K562 (cell line): ENCODE measurements around the gene SLC4A9. TPM values are rescaled to one million over a fixed set of nuclear protein-coding genes. Genes with fewer than 3 reads are reported as not detected.

ENCODE experiments used
- CTBP1 ChIP-seq: fragments of 450-650 bp; IDR thresholded peaks from 2 replicates; pipeline ENCODE4 v1.6.1; 2016; ENCODE audit warnings: borderline replicate concordance
- CXXC5 ChIP-seq: fragments of 250-450 bp; sonication (Bioruptor Pico); IDR thresholded peaks from 2 replicates; pipeline ENCODE4 v1.8.0; 2022; ENCODE audit warnings: inconsistent platforms, mild to moderate bottlenecking, moderate library complexity
- DMBX1 ChIP-seq: fragments of 250-450 bp; sonication (Bioruptor Pico); IDR thresholded peaks from 2 replicates; pipeline ENCODE4 v1.8.0; 2022; ENCODE audit warnings: inconsistent platforms, mild to moderate bottlenecking, moderate library complexity, borderline replicate concordance
- HNRNPH1 ChIP-seq: fragments of 200-400 bp; formaldehyde crosslinking; optimal IDR thresholded peaks from 2 replicates; pipeline ENCODE3; 2017; ENCODE audit warnings: low read depth, mild to moderate bottlenecking, low read length, moderate library complexity
- KAT2B ChIP-seq: IDR thresholded peaks from one replicate; pipeline ENCODE4 v1.6.1; 2012; ENCODE audit warnings: low read depth, mild to moderate bottlenecking, control low read depth, inconsistent platforms, low read length, moderate library complexity
- PCBP1 ChIP-seq: fragments of 200-400 bp; formaldehyde crosslinking; IDR thresholded peaks from 2 replicates; pipeline ENCODE4 v1.6.1; 2018; ENCODE audit warnings: mild to moderate bottlenecking, low read depth, low read length; ENCODE audit not compliant: poor library complexity, severe bottlenecking
- PHF8 ChIP-seq: fragments of 200-600 bp; sonication (generic); IDR thresholded peaks from 2 replicates; pipeline ENCODE4 v1.6.1; 2012; ENCODE audit warnings: mixed run types, mild to moderate bottlenecking, inconsistent platforms, low read length, moderate library complexity, borderline replicate concordance
- TAF9B ChIP-seq: fragments of 450-650 bp; IDR thresholded peaks from 2 replicates; pipeline ENCODE4 v1.6.1; 2018; ENCODE audit warnings: mild to moderate bottlenecking; ENCODE audit not compliant: partially characterized antibody
- ZNF384 ChIP-seq: IDR thresholded peaks from 2 replicates; pipeline ENCODE4 v1.6.1; 2012; ENCODE audit warnings: low read depth, low read length, improper control_type of control experiment
- ZNF695 ChIP-seq: fragments of 450-650 bp; formaldehyde crosslinking; IDR thresholded peaks from 2 replicates; pipeline ENCODE4 v1.4.0; 2020; ENCODE audit warnings: mild to moderate bottlenecking, moderate library complexity
- polyA plus RNA-seq, 8 experiments: library from polyadenylated mRNA; depleted of rRNA in 4 of 8; stranded (reverse) in 5 of 8; unstranded in 3 of 8; fragments of >200 nt; fragmentation: Nextera tagmentation in 2 of 8; fragmentation: Illumina TruSeq in 1 of 8; extraction: Ambion mirVana in 2 of 8; extraction: Trizol in 1 of 8; gene quantifications; 2 replicates each; pipeline versions ENCODE4 v1.2.1 to v1.2.3, GENCODE V29; 2011 to 2014; ENCODE audit warnings: inconsistent platforms in 1 of 8, missing spikeins in 1 of 8
- total RNA-seq, 7 experiments: library from RNA; depleted of rRNA in 6 of 7; stranded (reverse); fragments of >200 nt in 6 of 7; fragmentation: Illumina TruSeq in 2 of 7; extraction: Trizol in 2 of 7; gene quantifications; 2 replicates each; pipeline versions ENCODE4 v1.2.1 to v1.2.3, GENCODE V29; 2011 to 2021; ENCODE audit warnings: low replicate concordance in 1 of 7
- TF ChIP-seq, protein P1 (sequence below): sonication (generic); formaldehyde crosslinking; IDR thresholded peaks from 2 replicates; pipeline ENCODE4 v1.8.1; 2023; ENCODE audit warnings: missing genetic modification reagents, mild to moderate bottlenecking, borderline replicate concordance
- TF ChIP-seq, protein P2 (sequence below): IDR thresholded peaks from 2 replicates; pipeline ENCODE4 v1.6.1; 2011; ENCODE audit warnings: borderline replicate concordance, low read depth, mild to moderate bottlenecking, moderate library complexity, low read length; ENCODE audit not compliant: insufficient read depth, poor library complexity, severe bottlenecking
- TF ChIP-seq, protein P3 (sequence below), 2 experiments: IDR thresholded peaks in 1 of 2; conservative IDR thresholded peaks in 1 of 2; 2 replicates each; pipeline ENCODE4 v1.6.1; 2016; ENCODE audit warnings: low read depth in 2 of 2, mild to moderate bottlenecking in 1 of 2, missing compliant biosample characterization in 1 of 2, missing genetic modification characterization in 1 of 2, moderate library complexity in 1 of 2

The SLC4A9 gene
- total and polyA plus RNA-seq, 9 of the 15 experiments (the other 6 are each of a cell fraction or from before 2014, with no cell fraction given), result 0.05 to 0.13 TPM; not detected in 7

DNA sequence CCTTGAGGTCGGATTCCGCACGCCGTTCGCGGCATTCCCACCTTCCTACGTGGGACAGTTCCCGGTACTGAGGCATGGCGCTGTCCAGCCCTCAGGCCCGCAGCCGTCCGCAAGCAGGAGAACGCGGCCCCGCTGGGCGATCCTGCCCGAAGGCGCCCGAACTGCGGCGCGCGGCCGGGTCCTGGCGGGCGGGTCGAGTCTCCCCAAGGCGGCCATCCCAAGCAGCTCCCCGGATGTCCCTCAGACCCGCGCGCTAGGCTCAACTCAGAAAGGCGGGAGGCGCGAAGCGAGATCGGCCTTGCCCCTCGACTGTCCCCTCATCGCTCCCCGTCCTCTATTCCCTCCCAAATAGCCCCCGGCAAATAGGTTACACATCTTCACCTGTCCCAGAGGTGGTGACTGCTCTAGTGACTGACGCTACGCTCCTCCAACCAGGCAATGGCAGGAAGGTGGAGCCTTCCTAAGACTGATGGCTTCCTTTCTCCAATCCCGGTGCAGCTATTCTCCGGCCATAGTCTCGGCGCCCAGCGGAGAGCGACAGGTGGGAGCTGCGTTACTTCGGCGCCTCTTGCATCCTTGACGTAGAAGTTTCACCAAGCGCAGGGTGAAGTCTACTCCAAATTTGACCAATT, 40.9 kb downstream of the SLC4A9 start (continued):
- TF ChIP-seq, protein P1, sequence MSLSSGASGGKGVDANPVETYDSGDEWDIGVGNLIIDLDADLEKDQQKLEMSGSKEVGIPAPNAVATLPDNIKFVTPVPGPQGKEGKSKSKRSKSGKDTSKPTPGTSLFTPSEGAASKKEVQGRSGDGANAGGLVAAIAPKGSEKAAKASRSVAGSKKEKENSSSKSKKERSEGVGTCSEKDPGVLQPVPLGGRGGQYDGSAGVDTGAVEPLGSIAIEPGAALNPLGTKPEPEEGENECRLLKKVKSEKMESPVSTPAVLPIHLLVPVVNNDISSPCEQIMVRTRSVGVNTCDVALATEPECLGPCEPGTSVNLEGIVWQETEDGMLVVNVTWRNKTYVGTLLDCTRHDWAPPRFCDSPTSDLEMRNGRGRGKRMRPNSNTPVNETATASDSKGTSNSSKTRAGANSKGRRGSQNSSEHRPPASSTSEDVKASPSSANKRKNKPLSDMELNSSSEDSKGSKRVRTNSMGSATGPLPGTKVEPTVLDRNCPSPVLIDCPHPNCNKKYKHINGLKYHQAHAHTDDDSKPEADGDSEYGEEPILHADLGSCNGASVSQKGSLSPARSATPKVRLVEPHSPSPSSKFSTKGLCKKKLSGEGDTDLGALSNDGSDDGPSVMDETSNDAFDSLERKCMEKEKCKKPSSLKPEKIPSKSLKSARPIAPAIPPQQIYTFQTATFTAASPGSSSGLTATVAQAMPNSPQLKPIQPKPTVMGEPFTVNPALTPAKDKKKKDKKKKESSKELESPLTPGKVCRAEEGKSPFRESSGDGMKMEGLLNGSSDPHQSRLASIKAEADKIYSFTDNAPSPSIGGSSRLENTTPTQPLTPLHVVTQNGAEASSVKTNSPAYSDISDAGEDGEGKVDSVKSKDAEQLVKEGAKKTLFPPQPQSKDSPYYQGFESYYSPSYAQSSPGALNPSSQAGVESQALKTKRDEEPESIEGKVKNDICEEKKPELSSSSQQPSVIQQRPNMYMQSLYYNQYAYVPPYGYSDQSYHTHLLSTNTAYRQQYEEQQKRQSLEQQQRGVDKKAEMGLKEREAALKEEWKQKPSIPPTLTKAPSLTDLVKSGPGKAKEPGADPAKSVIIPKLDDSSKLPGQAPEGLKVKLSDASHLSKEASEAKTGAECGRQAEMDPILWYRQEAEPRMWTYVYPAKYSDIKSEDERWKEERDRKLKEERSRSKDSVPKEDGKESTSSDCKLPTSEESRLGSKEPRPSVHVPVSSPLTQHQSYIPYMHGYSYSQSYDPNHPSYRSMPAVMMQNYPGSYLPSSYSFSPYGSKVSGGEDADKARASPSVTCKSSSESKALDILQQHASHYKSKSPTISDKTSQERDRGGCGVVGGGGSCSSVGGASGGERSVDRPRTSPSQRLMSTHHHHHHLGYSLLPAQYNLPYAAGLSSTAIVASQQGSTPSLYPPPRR (CRISPR knock-in tag), result peak; percentile 81; the same call in 1 of the 2 replicates
- TF ChIP-seq ZNF384 (no peak), TAF9B (no peak), DMBX1 (CRISPR knock-in tag) (0 out of 2 replicates have a peak, but pooled peaks have one; percentile 57), PHF8 (peak; percentile 67), CXXC5 (CRISPR knock-in tag) (peak; percentile 75), HNRNPH1 (no peak), CTBP1 (peak; percentile 89), PCBP1 (peak; percentile 55), ZNF695 (CRISPR knock-in tag) (0 out of 2 replicates have a peak, but pooled peaks have one; percentile 54), KAT2B (no peak)
- TF ChIP-seq, protein P2, sequence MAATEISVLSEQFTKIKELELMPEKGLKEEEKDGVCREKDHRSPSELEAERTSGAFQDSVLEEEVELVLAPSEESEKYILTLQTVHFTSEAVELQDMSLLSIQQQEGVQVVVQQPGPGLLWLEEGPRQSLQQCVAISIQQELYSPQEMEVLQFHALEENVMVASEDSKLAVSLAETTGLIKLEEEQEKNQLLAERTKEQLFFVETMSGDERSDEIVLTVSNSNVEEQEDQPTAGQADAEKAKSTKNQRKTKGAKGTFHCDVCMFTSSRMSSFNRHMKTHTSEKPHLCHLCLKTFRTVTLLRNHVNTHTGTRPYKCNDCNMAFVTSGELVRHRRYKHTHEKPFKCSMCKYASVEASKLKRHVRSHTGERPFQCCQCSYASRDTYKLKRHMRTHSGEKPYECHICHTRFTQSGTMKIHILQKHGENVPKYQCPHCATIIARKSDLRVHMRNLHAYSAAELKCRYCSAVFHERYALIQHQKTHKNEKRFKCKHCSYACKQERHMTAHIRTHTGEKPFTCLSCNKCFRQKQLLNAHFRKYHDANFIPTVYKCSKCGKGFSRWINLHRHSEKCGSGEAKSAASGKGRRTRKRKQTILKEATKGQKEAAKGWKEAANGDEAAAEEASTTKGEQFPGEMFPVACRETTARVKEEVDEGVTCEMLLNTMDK, result peak; percentile 5
- TF ChIP-seq, protein P3, sequence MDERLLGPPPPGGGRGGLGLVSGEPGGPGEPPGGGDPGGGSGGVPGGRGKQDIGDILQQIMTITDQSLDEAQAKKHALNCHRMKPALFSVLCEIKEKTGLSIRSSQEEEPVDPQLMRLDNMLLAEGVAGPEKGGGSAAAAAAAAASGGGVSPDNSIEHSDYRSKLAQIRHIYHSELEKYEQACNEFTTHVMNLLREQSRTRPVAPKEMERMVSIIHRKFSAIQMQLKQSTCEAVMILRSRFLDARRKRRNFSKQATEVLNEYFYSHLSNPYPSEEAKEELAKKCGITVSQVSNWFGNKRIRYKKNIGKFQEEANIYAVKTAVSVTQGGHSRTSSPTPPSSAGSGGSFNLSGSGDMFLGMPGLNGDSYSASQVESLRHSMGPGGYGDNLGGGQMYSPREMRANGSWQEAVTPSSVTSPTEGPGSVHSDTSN (CRISPR knock-in tag; IDR thresholded peaks at IDR 0.05; ENCODE audit: low read depth), result peak; percentile 97
- TF ChIP-seq, protein P3 (tag; conservative IDR thresholded peaks at IDR 0.05; ENCODE audit: low read depth), result no peak; the same call in 1 of the 2 replicates
